ENCODE measurements around the gene NPRL2. TPM values are rescaled to one million over a fixed set of nuclear protein-coding genes. Genes with fewer than 3 reads are reported as not detected.

NPRL2 gene
- total RNA-seq, 2 experiments from 2014 or later, result 27.9 to 52.5 TPM

DNA sequence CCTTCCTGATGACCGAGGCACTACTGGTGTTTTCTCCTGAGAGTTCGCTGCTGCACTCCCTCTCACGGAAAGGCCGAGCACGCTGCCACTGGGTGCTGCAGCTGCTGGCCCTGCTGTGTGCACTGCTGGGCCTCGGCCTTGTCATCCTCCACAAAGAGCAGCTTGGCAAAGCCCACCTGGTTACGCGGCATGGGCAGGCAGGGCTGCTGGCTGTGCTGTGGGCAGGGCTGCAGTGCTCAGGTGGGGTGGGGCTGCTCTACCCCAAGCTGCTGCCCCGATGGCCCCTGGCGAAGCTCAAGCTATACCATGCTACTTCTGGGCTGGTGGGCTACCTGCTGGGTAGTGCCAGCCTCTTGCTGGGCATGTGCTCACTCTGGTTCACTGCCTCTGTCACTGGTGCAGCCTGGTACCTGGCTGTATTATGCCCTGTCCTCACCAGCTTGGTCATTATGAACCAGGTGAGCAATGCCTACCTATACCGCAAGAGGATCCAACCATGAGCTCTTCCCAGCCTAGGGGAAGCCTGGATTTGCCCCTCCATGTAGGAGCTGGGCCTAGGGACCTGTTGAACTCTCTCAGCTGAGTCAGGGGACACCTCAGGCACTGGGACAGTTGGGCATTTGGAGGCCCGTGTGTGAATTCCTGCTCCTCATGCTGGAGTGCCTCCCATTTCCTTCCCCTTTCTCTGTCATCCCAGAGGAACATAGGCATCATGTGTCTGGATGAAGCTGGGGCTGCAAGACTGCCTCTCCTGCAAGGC lies 2.9 kb upstream of the NPRL2 start:
- Histone ChIP-seq H3K9me3 (ENCODE audit: low read length) (no peaks in the 10 kb centered on the region), H3K79me2 (ENCODE audit: insufficient read depth, low read depth, low read length) (peaks cover 25% of the 10 kb centered on the region; the same call in 1 of the 2 replicates), H3K9me2 (ENCODE audit: insufficient read depth, low read length) (no peaks in the 10 kb centered on the region), H3K4me1 (ENCODE audit: insufficient read depth, low read length, poor library complexity, severe bottlenecking) (peaks cover 52% of the 10 kb centered on the region), H3K4me3 (ENCODE audit: low read depth, low read length, poor library complexity, severe bottlenecking) (no peak overlapping the region), H3K27ac (ENCODE audit: low read depth, low read length, poor library complexity, severe bottlenecking) (no peak overlapping the region), H3K4me2 (ENCODE audit: low read length) (no peak overlapping the region), H2AFZ (ENCODE audit: low read length) (no peak overlapping the region), H4K20me1 (ENCODE audit: insufficient read depth, low read length) (0 out of 2 replicates have a peak, but pooled peaks cover 4% of the 10 kb centered on the region), H3K36me3 (ENCODE audit: insufficient read depth, low read length) (peaks cover 46% of the 10 kb centered on the region)
- DNase-seq (ENCODE audit: low spot score), result no peak
- intact Hi-C loops (cut with micrococcal nuclease; ENCODE audit: unreplicated experiment), result loop anchor here (5.0 kb wide), 1 partner anchor 214 kb away; the partner anchor contains the start of genes C3orf18 and HEMK1
- TF ChIP-seq, protein P1, sequence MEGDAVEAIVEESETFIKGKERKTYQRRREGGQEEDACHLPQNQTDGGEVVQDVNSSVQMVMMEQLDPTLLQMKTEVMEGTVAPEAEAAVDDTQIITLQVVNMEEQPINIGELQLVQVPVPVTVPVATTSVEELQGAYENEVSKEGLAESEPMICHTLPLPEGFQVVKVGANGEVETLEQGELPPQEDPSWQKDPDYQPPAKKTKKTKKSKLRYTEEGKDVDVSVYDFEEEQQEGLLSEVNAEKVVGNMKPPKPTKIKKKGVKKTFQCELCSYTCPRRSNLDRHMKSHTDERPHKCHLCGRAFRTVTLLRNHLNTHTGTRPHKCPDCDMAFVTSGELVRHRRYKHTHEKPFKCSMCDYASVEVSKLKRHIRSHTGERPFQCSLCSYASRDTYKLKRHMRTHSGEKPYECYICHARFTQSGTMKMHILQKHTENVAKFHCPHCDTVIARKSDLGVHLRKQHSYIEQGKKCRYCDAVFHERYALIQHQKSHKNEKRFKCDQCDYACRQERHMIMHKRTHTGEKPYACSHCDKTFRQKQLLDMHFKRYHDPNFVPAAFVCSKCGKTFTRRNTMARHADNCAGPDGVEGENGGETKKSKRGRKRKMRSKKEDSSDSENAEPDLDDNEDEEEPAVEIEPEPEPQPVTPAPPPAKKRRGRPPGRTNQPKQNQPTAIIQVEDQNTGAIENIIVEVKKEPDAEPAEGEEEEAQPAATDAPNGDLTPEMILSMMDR (conservative IDR thresholded peaks at IDR 0.05; ENCODE audit: low read length), result no peak
- TF ChIP-seq EZH2phosphoT487 (IDR thresholded peaks at IDR 0.05; ENCODE audit: borderline replicate concordance, low read depth, low read length), result no peak
- no TSS peak for BruUV-seq (replicated peaks)
- ChIA-PET CTCF (ENCODE audit: unreplicated experiment) (interaction anchor here (0.8 kb wide), 1 partner anchor 38 kb away, joined by 3 read pairs; no protein-coding TSS in a partner anchor), POLR2A (interaction anchor here (1.5 kb wide), 1 partner anchor 16 kb away, joined by 4 read pairs; no protein-coding TSS in a partner anchor)

DNA sequence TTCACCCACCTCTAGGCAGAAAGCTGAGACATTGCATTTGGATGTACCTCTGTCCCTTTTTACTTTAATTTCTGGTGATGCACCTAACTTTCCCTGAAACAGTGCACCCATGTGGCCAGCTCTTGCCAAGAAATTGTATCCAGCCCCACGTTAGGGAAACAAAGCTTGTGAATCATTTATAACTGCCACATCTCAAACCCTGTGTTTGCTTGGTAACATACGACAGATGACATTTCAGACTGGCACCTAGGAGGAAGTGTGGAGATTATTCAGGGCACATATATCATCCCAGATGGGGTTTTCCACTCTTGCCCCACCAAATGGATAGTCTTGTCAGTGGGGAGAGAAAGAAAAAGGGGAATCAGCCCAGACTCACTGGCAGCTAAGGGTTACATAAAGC lies 2.2 kb upstream of the NPRL2 start:
- ChIA-PET POLR2A (interaction anchor here (0.6 to 1.5 kb wide), 2 partner anchors 15 to 77 kb away, joined by 4 to 7 read pairs; no protein-coding TSS in a partner anchor), CTCF (ENCODE audit: unreplicated experiment) (no interaction called here)
- Histone ChIP-seq H2AFZ (ENCODE audit: low read length) (no peak overlapping the region), H3K4me2 (ENCODE audit: low read length) (no peak overlapping the region), H3K4me1 (ENCODE audit: insufficient read depth, low read length, poor library complexity, severe bottlenecking) (peaks cover 45% of the 10 kb centered on the region), H3K79me2 (ENCODE audit: insufficient read depth, low read depth, low read length) (peaks cover 19% of the 10 kb centered on the region; the same call in 1 of the 2 replicates), H3K36me3 (ENCODE audit: insufficient read depth, low read length) (peaks cover 44% of the 10 kb centered on the region), H4K20me1 (ENCODE audit: insufficient read depth, low read length) (0 out of 2 replicates have a peak, but pooled peaks cover 4% of the 10 kb centered on the region), H3K9me3 (ENCODE audit: low read length) (no peaks in the 10 kb centered on the region), H3K9me2 (ENCODE audit: insufficient read depth, low read length) (no peaks in the 10 kb centered on the region), H3K27ac (ENCODE audit: low read depth, low read length, poor library complexity, severe bottlenecking) (no peak overlapping the region), H3K4me3 (ENCODE audit: low read depth, low read length, poor library complexity, severe bottlenecking) (no peak overlapping the region)
- TF ChIP-seq, protein P1 (conservative IDR thresholded peaks at IDR 0.05; ENCODE audit: low read length), result peak; percentile 71
- no peak for TF ChIP-seq EZH2phosphoT487 (IDR thresholded peaks at IDR 0.05; ENCODE audit: borderline replicate concordance, low read depth, low read length)
- intact Hi-C loops (cut with micrococcal nuclease; ENCODE audit: unreplicated experiment), result loop anchor here (5.0 kb wide), 1 partner anchor 215 kb away; the partner anchor contains the start of genes C3orf18 and HEMK1
- DNase-seq (ENCODE audit: low spot score), result no peak
- BruUV-seq (replicated peaks), result no TSS peak
